ENCODE data around the gene VPS33A. TPM values are rescaled to one million over a fixed set of nuclear protein-coding genes. Genes with fewer than 3 reads are reported as not detected.

The VPS33A gene
- total and polyA plus RNA-seq, 2 donors (not counting 3 experiments of a cell fraction or from before 2014, with no cell fraction given), result 12.1 to 23.1 TPM

DNA sequence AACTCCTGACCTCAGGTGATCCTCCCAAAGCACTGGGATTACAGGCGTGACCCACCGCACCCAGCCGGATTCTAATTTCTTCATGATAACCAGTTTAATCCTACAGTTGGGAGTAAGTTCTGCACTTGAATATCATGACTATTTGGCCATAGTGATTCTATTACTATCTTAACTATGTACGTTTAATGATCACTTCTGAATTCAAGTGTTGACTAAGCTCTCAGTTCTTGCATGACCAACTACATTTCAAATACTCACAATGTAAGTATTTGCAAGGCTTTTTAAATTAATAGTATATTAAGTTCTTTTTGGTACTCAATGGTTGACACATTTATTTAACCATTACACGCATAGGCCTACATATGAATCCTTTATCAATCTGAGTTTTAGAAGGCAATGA is 17.4 kb upstream of the VPS33A start:
- Histone ChIP-seq H3K36me3 (ENCODE audit: control insufficient read depth in 2 of 2, extremely low read depth in 1 of 2, insufficient read depth in 2 of 2, low read length in 2 of 2) (peaks cover 3 to 6% of the 10 kb centered on the region in 2 experiments), H3K79me2 (ENCODE audit: control insufficient read depth, insufficient read depth, low read length) (no peaks in the 10 kb centered on the region), H3K9ac (replicated peaks; ENCODE audit: extremely low read depth, insufficient read depth, low read length) (no peak overlapping the region), H3K9me1 (replicated peaks; ENCODE audit: control insufficient read depth, extremely low read depth, insufficient read depth, low read length) (no peaks in the 10 kb centered on the region), H4K20me1 (replicated peaks; ENCODE audit: control insufficient read depth, extremely low read depth, insufficient read depth, low read length) (no peaks in the 10 kb centered on the region), H3K4me2 (ENCODE audit: insufficient read depth, low read length) (no peak overlapping the region), H3K27me3 (ENCODE audit: control insufficient read depth in 2 of 2, insufficient read depth in 2 of 2, low read length in 2 of 2) (no peaks in the 10 kb centered on the region), H3K9me3 (replicated peaks; ENCODE audit: control insufficient read depth, insufficient read depth, low read length) (no peaks in the 10 kb centered on the region), H3K4me3 (replicated peaks in 1 of 3; ENCODE audit: insufficient read depth in 1 of 3, low read depth in 1 of 3, low read length in 3 of 3) (no peak overlapping the region), H3K27ac (ENCODE audit: insufficient read depth, low read depth, low read length) (no peak overlapping the region), H3K4me1 (ENCODE audit: control insufficient read depth, extremely low read depth, insufficient read depth, low read length) (no peaks in the 10 kb centered on the region), H2AFZ (ENCODE audit: low read depth, low read length) (no peak overlapping the region)
- CTCF ChIA-PET, result no interaction called here
- FAIRE-seq (no peak), DNase-seq (ENCODE audit: low read depth, low spot score) (no peak)
- intact Hi-C loops (cut with micrococcal nuclease), result no loop called here
- TF ChIP-seq JUN (IDR thresholded peaks at IDR 0.05; ENCODE audit: borderline replicate concordance, insufficient read depth, insufficient read length, low read depth) (no peak), FOS (IDR thresholded peaks at IDR 0.05; ENCODE audit: borderline replicate concordance, insufficient read depth, low read length) (no peak), GATA2 (IDR thresholded peaks at IDR 0.05; ENCODE audit: insufficient read depth, insufficient read length, low read depth, low read length) (no peak)
- TF ChIP-seq, protein P1, sequence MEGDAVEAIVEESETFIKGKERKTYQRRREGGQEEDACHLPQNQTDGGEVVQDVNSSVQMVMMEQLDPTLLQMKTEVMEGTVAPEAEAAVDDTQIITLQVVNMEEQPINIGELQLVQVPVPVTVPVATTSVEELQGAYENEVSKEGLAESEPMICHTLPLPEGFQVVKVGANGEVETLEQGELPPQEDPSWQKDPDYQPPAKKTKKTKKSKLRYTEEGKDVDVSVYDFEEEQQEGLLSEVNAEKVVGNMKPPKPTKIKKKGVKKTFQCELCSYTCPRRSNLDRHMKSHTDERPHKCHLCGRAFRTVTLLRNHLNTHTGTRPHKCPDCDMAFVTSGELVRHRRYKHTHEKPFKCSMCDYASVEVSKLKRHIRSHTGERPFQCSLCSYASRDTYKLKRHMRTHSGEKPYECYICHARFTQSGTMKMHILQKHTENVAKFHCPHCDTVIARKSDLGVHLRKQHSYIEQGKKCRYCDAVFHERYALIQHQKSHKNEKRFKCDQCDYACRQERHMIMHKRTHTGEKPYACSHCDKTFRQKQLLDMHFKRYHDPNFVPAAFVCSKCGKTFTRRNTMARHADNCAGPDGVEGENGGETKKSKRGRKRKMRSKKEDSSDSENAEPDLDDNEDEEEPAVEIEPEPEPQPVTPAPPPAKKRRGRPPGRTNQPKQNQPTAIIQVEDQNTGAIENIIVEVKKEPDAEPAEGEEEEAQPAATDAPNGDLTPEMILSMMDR (IDR thresholded peaks at IDR 0.05; ENCODE audit: extremely low read depth in 1 of 2, insufficient read depth in 1 of 2, low read depth in 1 of 2, low read length in 2 of 2), result no peak
- dilution Hi-C loops (cut with MboI; ENCODE audit: extremely low pct_ligation_motif_present, low sequenced_read_pairs), result no loop called here
- BruUV-seq (replicated peaks), result no TSS peak
- POLR2A ChIA-PET, result no interaction called here

- H3K27me3 ChIP-seq (ENCODE audit: control insufficient read depth in 2 of 2, insufficient read depth in 2 of 2, low read length in 2 of 2), result no peaks in the 10 kb centered on the region
- no peak overlapping the region for H3K4me3 ChIP-seq (replicated peaks in 1 of 3; ENCODE audit: insufficient read depth in 1 of 3, low read depth in 1 of 3, low read length in 3 of 3)
- H2AFZ ChIP-seq (ENCODE audit: low read depth, low read length), result no peak overlapping the region
- H3K36me3 ChIP-seq (ENCODE audit: control insufficient read depth in 2 of 2, extremely low read depth in 1 of 2, insufficient read depth in 2 of 2, low read length in 2 of 2), result peaks cover 0 to 12% of the 10 kb centered on the region in 2 experiments
- H3K4me2 ChIP-seq (ENCODE audit: insufficient read depth, low read length), result no peak overlapping the region
- BruUV-seq (replicated peaks), result no TSS peak
- FAIRE-seq (no peak), DNase-seq (ENCODE audit: low read depth, low spot score) (peak; percentile 13)
- no peaks in the 10 kb centered on the region for H3K79me2 ChIP-seq (ENCODE audit: control insufficient read depth, insufficient read depth, low read length)
- no peaks in the 10 kb centered on the region for H3K4me1 ChIP-seq (ENCODE audit: control insufficient read depth, extremely low read depth, insufficient read depth, low read length)
- TF ChIP-seq EZH2 (IDR thresholded peaks at IDR 0.05; ENCODE audit: borderline replicate concordance, low read depth, low read length, severe bottlenecking) (no peak), POLR2A (IDR thresholded peaks at IDR 0.05; ENCODE audit: low read depth, low read length) (no peak), POLR2AphosphoS5 (IDR thresholded peaks at IDR 0.05; ENCODE audit: insufficient read depth, low read depth, low read length) (no peak), GATA2 (IDR thresholded peaks at IDR 0.05; ENCODE audit: insufficient read depth, insufficient read length, low read depth, low read length) (no peak), MYC (IDR thresholded peaks at IDR 0.05; ENCODE audit: low read depth, low read length) (no peak), FOS (IDR thresholded peaks at IDR 0.05; ENCODE audit: borderline replicate concordance, insufficient read depth, low read length) (no peak), JUN (IDR thresholded peaks at IDR 0.05; ENCODE audit: borderline replicate concordance, insufficient read depth, insufficient read length, low read depth) (no peak)
- TF ChIP-seq, protein P2, sequence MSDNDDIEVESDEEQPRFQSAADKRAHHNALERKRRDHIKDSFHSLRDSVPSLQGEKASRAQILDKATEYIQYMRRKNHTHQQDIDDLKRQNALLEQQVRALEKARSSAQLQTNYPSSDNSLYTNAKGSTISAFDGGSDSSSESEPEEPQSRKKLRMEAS (IDR thresholded peaks at IDR 0.05; ENCODE audit: insufficient read depth, insufficient read length), result no peak
- TF ChIP-seq, protein P1 (IDR thresholded peaks at IDR 0.05; ENCODE audit: extremely low read depth in 1 of 2, insufficient read depth in 1 of 2, low read depth in 1 of 2, low read length in 2 of 2), result no peak
- no peaks in the 10 kb centered on the region for H3K9me3 ChIP-seq (replicated peaks; ENCODE audit: control insufficient read depth, insufficient read depth, low read length)
- no peaks in the 10 kb centered on the region for H4K20me1 ChIP-seq (replicated peaks; ENCODE audit: control insufficient read depth, extremely low read depth, insufficient read depth, low read length)
- CTCF ChIA-PET, result no interaction called here
- dilution Hi-C loops (cut with MboI; ENCODE audit: extremely low pct_ligation_motif_present, low sequenced_read_pairs) (no loop called here), intact Hi-C loops (cut with micrococcal nuclease) (no loop called here)
- no peak overlapping the region for H3K9ac ChIP-seq (replicated peaks; ENCODE audit: extremely low read depth, insufficient read depth, low read length)
- POLR2A ChIA-PET, result no interaction called here
- no peaks in the 10 kb centered on the region for H3K9me1 ChIP-seq (replicated peaks; ENCODE audit: control insufficient read depth, extremely low read depth, insufficient read depth, low read length)
- no peak overlapping the region for H3K27ac ChIP-seq (ENCODE audit: insufficient read depth, low read depth, low read length)
These were observed 15.8 kb upstream of the VPS33A start for GRCh38 chr12:122282061-122282460.
